Smooth muscle cell (in vitro differentiated cells): Measurements from ENCODE around the gene TFDP1. TPM values are rescaled to one million over a fixed set of nuclear protein-coding genes. Genes with fewer than 3 reads are reported as not detected.

Experiments
- DNase-seq: peaks from one replicate; lab custom pipeline; 2025; ENCODE audit not compliant: unreplicated experiment; lab: John Stamatoyannopoulos, UW
- H2AFZ ChIP-seq: fragments of 200-600 bp; sonication (generic); 2 replicates; pipeline ENCODE4 v1.6.0; 2016; ENCODE audit warnings: antibody characterized with exemption, low read depth, mild to moderate bottlenecking
- H3F3A ChIP-seq: fragments of 200-600 bp; sonication (generic); 2 replicates; pipeline ENCODE4 v1.6.0; 2017; ENCODE audit warnings: antibody characterized with exemption, low read depth
- H3K27ac ChIP-seq: fragments of 200-600 bp; sonication (generic); 2 replicates; pipeline ENCODE4 v1.5.1; 2016; ENCODE audit warnings: low read depth, mild to moderate bottlenecking
- H3K27me3 ChIP-seq: fragments of 200-600 bp; sonication (generic); 2 replicates; pipeline ENCODE4 v1.6.1; 2016; ENCODE audit warnings: low read depth, mild to moderate bottlenecking
- H3K36me3 ChIP-seq: fragments of 200-600 bp; sonication (generic); 2 replicates; pipeline ENCODE4 v1.5.1; 2016; ENCODE audit warnings: low read depth
- H3K4me1 ChIP-seq: fragments of 200-600 bp; sonication (generic); 2 replicates; pipeline ENCODE4 v1.5.1; 2016; ENCODE audit warnings: low read depth
- H3K4me2 ChIP-seq: fragments of 200-600 bp; sonication (generic); 2 replicates; pipeline ENCODE4 v1.6.0; 2016; ENCODE audit warnings: mild to moderate bottlenecking
- H3K4me3 ChIP-seq: fragments of 200-600 bp; sonication (generic); 2 replicates; pipeline ENCODE4 v1.5.1; 2016; ENCODE audit warnings: mild to moderate bottlenecking
- H3K79me2 ChIP-seq: fragments of 200-600 bp; sonication (generic); 2 replicates; pipeline ENCODE4 v1.6.0; 2016; ENCODE audit warnings: low read depth, mild to moderate bottlenecking
- H3K9ac ChIP-seq: fragments of 200-600 bp; sonication (generic); 2 replicates; pipeline ENCODE4 v1.6.0; 2016; ENCODE audit warnings: low read depth
- H3K9me3 ChIP-seq: fragments of 200-600 bp; sonication (generic); replicated peaks from 2 replicates; pipeline ENCODE4 v1.5.1; 2016; ENCODE audit warnings: low read depth
- H4K20me1 ChIP-seq: fragments of 200-600 bp; sonication (generic); 2 replicates; pipeline ENCODE4 v1.6.0; 2016; ENCODE audit warnings: low read depth
- CTCF ChIP-seq: fragments of 200-600 bp; sonication (generic); IDR thresholded peaks from 2 replicates; pipeline ENCODE4 v1.5.1; 2017; ENCODE audit warnings: borderline replicate concordance, mild to moderate bottlenecking, antibody characterized with exemption; ENCODE audit not compliant: insufficient read depth, poor library complexity, severe bottlenecking
- WGBS: methylation state at CpG from one replicate; pipeline ENCODE4 v1.1.7; 2016; ENCODE audit warnings: low lambda C conversion rate; 5-methylcytosine and 5-hydroxymethylcytosine counted together
- polyA plus RNA-seq: library from polyadenylated mRNA; unstranded; fragments of >200 nt; fragmentation: Nextera tagmentation; extraction: Ambion mirVana; gene quantifications from 2 replicates; pipeline ENCODE4 v1.2.1, GENCODE V29; 2016
- total RNA-seq: library from RNA; depleted of rRNA; stranded (reverse); fragments of >200 nt; gene quantifications from 2 replicates; pipeline ENCODE4 v1.2.3, GENCODE V29; 2014

The TFDP1 gene
- total and polyA plus RNA-seq, 2 experiments from 2014 or later = 52.8 to 53.6 TPM

DNA sequence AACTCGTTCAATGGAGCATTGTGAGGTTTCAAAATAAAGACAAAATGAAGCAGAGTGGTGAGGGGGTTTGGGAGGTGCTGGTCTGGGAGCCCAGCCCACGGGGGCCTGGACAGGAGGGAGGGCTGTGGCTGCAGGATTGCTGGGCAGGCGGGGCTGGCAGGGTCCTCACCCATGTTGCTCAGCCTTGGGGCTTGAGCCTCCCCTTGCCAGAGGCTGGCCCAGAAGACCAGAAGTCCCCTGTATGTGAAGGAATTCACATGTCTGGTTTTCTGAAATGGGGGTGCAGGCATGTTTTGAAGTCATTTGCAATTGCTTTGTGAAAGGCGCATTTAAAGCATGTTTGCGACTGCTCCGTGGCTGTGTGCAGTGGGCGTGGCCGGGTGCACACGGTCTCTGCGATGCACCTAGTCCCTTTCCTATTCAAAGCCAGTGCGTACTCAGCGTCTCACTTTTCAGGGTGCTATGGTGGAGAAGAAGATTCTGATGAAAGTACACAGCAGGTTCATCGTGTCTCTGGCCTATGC lies 84.7 kb downstream of the TFDP1 start:
- H3K4me3 ChIP-seq = no peak overlapping the region
- no peaks in the 10 kb centered on the region for H3K4me1 ChIP-seq
- H3K27ac ChIP-seq = no peak overlapping the region
- H4K20me1 ChIP-seq = no peaks in the 10 kb centered on the region
- H3K36me3 ChIP-seq = no peaks in the 10 kb centered on the region
- no peaks in the 10 kb centered on the region for H3K27me3 ChIP-seq
- H3K9ac ChIP-seq = no peak overlapping the region
- no peak overlapping the region for H2AFZ ChIP-seq
- no peak for DNase-seq
- TF ChIP-seq CTCF = no peak
- H3K4me2 ChIP-seq = no peak overlapping the region
- 81% methylated on average over 13 of the region's 13 CpGs for WGBS
- H3K79me2 ChIP-seq = no peaks in the 10 kb centered on the region
- no peaks in the 10 kb centered on the region for H3K9me3 ChIP-seq
- H3F3A ChIP-seq = no peaks in the 10 kb centered on the region

GRCh38 chr13:113669755-113670341 lies 85.3 kb downstream of the TFDP1 start:
- Histone ChIP-seq H3K4me2 (no peak overlapping the region), H3K36me3 (no peaks in the 10 kb centered on the region), H3K9me3 (no peaks in the 10 kb centered on the region), H3K9ac (no peak overlapping the region), H2AFZ (no peak overlapping the region), H3K79me2 (no peaks in the 10 kb centered on the region), H3K27ac (no peak overlapping the region), H3K4me1 (no peaks in the 10 kb centered on the region), H4K20me1 (no peaks in the 10 kb centered on the region), H3K27me3 (no peaks in the 10 kb centered on the region), H3F3A (no peaks in the 10 kb centered on the region), H3K4me3 (no peak overlapping the region)
- TF ChIP-seq CTCF = no peak
- DNase-seq = no peak
- WGBS = 89% methylated on average over 17 of the region's 21 CpGs

- WGBS = 95% methylated on average over 11 of the region's 19 CpGs
- DNase-seq = no peak
Measured at GRCh38 chr13:113670541-113670940, 86.0 kb downstream of the TFDP1 start.

More at GRCh38 chr13:113670541-113670940, 86.0 kb downstream of the TFDP1 start:
- Histone ChIP-seq H3K36me3 (no peaks in the 10 kb centered on the region), H3K4me2 (no peak overlapping the region), H3K4me3 (no peak overlapping the region), H3K79me2 (no peaks in the 10 kb centered on the region), H2AFZ (no peak overlapping the region), H4K20me1 (no peaks in the 10 kb centered on the region), H3K9ac (no peak overlapping the region), H3F3A (no peaks in the 10 kb centered on the region), H3K27me3 (no peaks in the 10 kb centered on the region), H3K9me3 (no peaks in the 10 kb centered on the region), H3K4me1 (no peaks in the 10 kb centered on the region), H3K27ac (no peak overlapping the region)
- TF ChIP-seq CTCF = no peak
